SKM-1 (cell line): ENCODE measurements around the gene SLC25A45.

Experiments used
- DNase-seq: peaks from one replicate; lab custom pipeline; 2025; ENCODE audit not compliant: unreplicated experiment; lab: John Stamatoyannopoulos, UW

Gene SLC25A45

GRCh38 chr11:65327021-65327420 is 55.4 kb downstream of the SLC25A45 start:
- DNase-seq: no peak

- DNase-seq: no peak
Observed at GRCh38 chr11:65325435-65325834, 57.0 kb downstream of the SLC25A45 start.
